PC-3 (cell line): ENCODE results near the gene PDXK. TPM values are rescaled to one million over a fixed set of nuclear protein-coding genes. Genes with fewer than 3 reads are reported as not detected.

Experiments used
- ATAC-seq: fragments of 200-7000 bp; cut with Tn5 transposase; 2 replicates; pipeline ENCODE4 v1.9.1; 2020; ENCODE audit warnings: mild to moderate bottlenecking, moderate library complexity
- BruUV-seq: library from RNA; stranded (reverse); fragments of 400-500 nt; replicated peaks from 2 replicates; lab custom pipeline; 2021; lab: Mats Ljungman, UMichigan
- CTCF ChIA-PET: fragments of 300-600 bp; sonication (Branson Sonifier 250); formaldehyde crosslinking; loops from one replicate; lab custom pipeline; 2022; ENCODE audit warnings: antibody characterized with exemption; lab: Charles Lee
- POLR2A ChIA-PET: fragments of 300-600 bp; sonication (Branson Sonifier 250); formaldehyde crosslinking; loops from one replicate; lab custom pipeline; 2022; ENCODE audit warnings: antibody characterized with exemption; ENCODE audit not compliant: unreplicated experiment; lab: Charles Lee
- DNase-seq: peaks from one replicate; pipeline ENCODE4 v3.0.0-alpha.2; 2015
- H2AFZ ChIP-seq: fragments of 300-600 bp; sonication (generic); 2 replicates; pipeline ENCODE4 v1.6.0; 2016; ENCODE audit warnings: antibody characterized with exemption, low read length
- H3F3A ChIP-seq: fragments of 300-600 bp; sonication (generic); one replicate; pipeline ENCODE4 v1.6.0; 2017; ENCODE audit warnings: antibody characterized with exemption, low read length, control low read depth, mild to moderate bottlenecking; ENCODE audit not compliant: unreplicated experiment
- H3K27ac ChIP-seq: fragments of 300-600 bp; sonication (generic); 2 replicates; pipeline ENCODE4 v1.5.1; 2016; ENCODE audit warnings: mild to moderate bottlenecking, low read length
- H3K27me3 ChIP-seq: fragments of 300-600 bp; sonication (generic); 2 replicates; pipeline ENCODE4 v1.6.1; 2016; ENCODE audit warnings: low read length, mixed read lengths
- H3K36me3 ChIP-seq: fragments of 300-600 bp; sonication (generic); 2 replicates; pipeline ENCODE4 v1.6.1; 2016; ENCODE audit warnings: low read depth, mixed run types, low read length, mixed read lengths
- H3K4me1 ChIP-seq: fragments of 300-600 bp; sonication (generic); 2 replicates; pipeline ENCODE4 v1.5.1; 2016; ENCODE audit warnings: low read length; ENCODE audit not compliant: insufficient read depth
- H3K4me2 ChIP-seq: fragments of 300-600 bp; sonication (generic); 2 replicates; pipeline ENCODE4 v1.6.0; 2016; ENCODE audit warnings: low read length
- H3K4me3 ChIP-seq: fragments of 300-600 bp; sonication (generic); 2 replicates; pipeline ENCODE4 v1.5.1; 2016; ENCODE audit warnings: mild to moderate bottlenecking, low read length, mixed read lengths
- H3K79me2 ChIP-seq: fragments of 300-600 bp; sonication (generic); 2 replicates; pipeline ENCODE4 v1.6.1; 2017; ENCODE audit warnings: low read length, mixed read lengths
- H3K9ac ChIP-seq: fragments of 300-600 bp; sonication (generic); 2 replicates; pipeline ENCODE4 v1.6.0; 2016; ENCODE audit warnings: mild to moderate bottlenecking, low read length
- H3K9me2 ChIP-seq: fragments of 300-600 bp; sonication (generic); replicated peaks from 2 replicates; pipeline ENCODE4 v1.6.1; 2016; ENCODE audit warnings: mixed run types, low read length, mixed read lengths
- H3K9me3 ChIP-seq: fragments of 300-600 bp; sonication (generic); 2 replicates; pipeline ENCODE4 v1.6.1; 2016; ENCODE audit warnings: low read length, mixed read lengths
- H4K20me1 ChIP-seq: fragments of 300-600 bp; sonication (generic); 2 replicates; pipeline ENCODE4 v1.6.1; 2016; ENCODE audit warnings: low read length, mixed read lengths
- CTCF ChIP-seq: fragments of 300-600 bp; sonication (generic); conservative IDR thresholded peaks from 2 replicates; pipeline ENCODE4 v1.5.1; 2017; ENCODE audit warnings: antibody characterized with exemption, low read depth, mild to moderate bottlenecking, low read length
- EZH2 ChIP-seq: fragments of 300-600 bp; sonication (generic); IDR thresholded peaks from one replicate; pipeline ENCODE4 v1.6.1; 2017; ENCODE audit warnings: antibody characterized with exemption, mild to moderate bottlenecking, low read length; ENCODE audit not compliant: unreplicated experiment
- EZH2phosphoT487 ChIP-seq: fragments of 300-600 bp; sonication (generic); IDR thresholded peaks from 2 replicates; pipeline ENCODE4 v1.6.1; 2018; ENCODE audit warnings: mild to moderate bottlenecking, antibody characterized with exemption, low read length, borderline replicate concordance
- intact Hi-C: fragments of 100-400 bp; cut with micrococcal nuclease; formaldehyde crosslinking; loops from 2 replicates; pipeline ENCODE4 v1.9.0; 2023
- total RNA-seq: library from RNA; depleted of rRNA; stranded (reverse); fragments of >200 nt; gene quantifications from 2 replicates; pipeline ENCODE4 v1.2.3, GENCODE V29; 2014

Gene PDXK
- total RNA-seq, 1 experiment from 2014 or later = 464 TPM

GRCh38 chr21:43799301-43799840, 80.4 kb downstream of the PDXK start:
- no peaks in the 10 kb centered on the region for H3K4me1 ChIP-seq
- H3K4me3 ChIP-seq = no peak overlapping the region
- no peaks in the 10 kb centered on the region for H3K27me3 ChIP-seq
- no peaks in the 10 kb centered on the region for H3F3A ChIP-seq
- ATAC-seq (no peak), DNase-seq (no peak)
- no peak overlapping the region for H2AFZ ChIP-seq
- no peak overlapping the region for H3K4me2 ChIP-seq
- POLR2A ChIA-PET = no interaction called here
- H3K79me2 ChIP-seq = peaks cover 20% of the 10 kb centered on the region; the same call in 1 of the 2 replicates
- no TSS peak for BruUV-seq
- H3K36me3 ChIP-seq = peaks cover 85% of the 10 kb centered on the region
- intact Hi-C loops = no loop called here
- no peaks in the 10 kb centered on the region for H3K9me2 ChIP-seq
- H4K20me1 ChIP-seq = peaks cover 15% of the 10 kb centered on the region; the same call in 1 of the 2 replicates
- TF ChIP-seq CTCF (no peak), EZH2phosphoT487 (no peak), EZH2 (no peak)
- CTCF ChIA-PET = no interaction called here
- no peak overlapping the region for H3K9ac ChIP-seq
- H3K9me3 ChIP-seq = no peaks in the 10 kb centered on the region
- H3K27ac ChIP-seq = no peak overlapping the region

- H3K27me3 ChIP-seq = no peaks in the 10 kb centered on the region
- H2AFZ ChIP-seq = no peak overlapping the region
- no peaks in the 10 kb centered on the region for H3K9me2 ChIP-seq
- no peak overlapping the region for H3K9ac ChIP-seq
- no TSS peak for BruUV-seq
- TF ChIP-seq EZH2 (no peak), EZH2phosphoT487 (no peak), CTCF (no peak)
- no peaks in the 10 kb centered on the region for H3K4me1 ChIP-seq
- DNase-seq (no peak), ATAC-seq (no peak)
- H3F3A ChIP-seq = no peaks in the 10 kb centered on the region
- H3K4me2 ChIP-seq = no peak overlapping the region
- POLR2A ChIA-PET = no interaction called here
- H3K36me3 ChIP-seq = peaks cover 79% of the 10 kb centered on the region
- H4K20me1 ChIP-seq = peaks cover 11% of the 10 kb centered on the region; the same call in 1 of the 2 replicates
- H3K79me2 ChIP-seq = peaks cover 12% of the 10 kb centered on the region; the same call in 1 of the 2 replicates
- no peaks in the 10 kb centered on the region for H3K9me3 ChIP-seq
- intact Hi-C loops = no loop called here
- H3K4me3 ChIP-seq = no peak overlapping the region
- no peak overlapping the region for H3K27ac ChIP-seq
- CTCF ChIA-PET = no interaction called here
These were observed 81.2 kb downstream of the PDXK start for GRCh38 chr21:43800124-43800523.

GRCh38 chr21:43800566-43800965, 81.6 kb downstream of the PDXK start:
- peaks cover 74% of the 10 kb centered on the region for H3K36me3 ChIP-seq
- DNase-seq (no peak), ATAC-seq (no peak)
- H3K4me1 ChIP-seq = no peaks in the 10 kb centered on the region
- H3K4me2 ChIP-seq = no peak overlapping the region
- no peaks in the 10 kb centered on the region for H3F3A ChIP-seq
- H3K27ac ChIP-seq = no peak overlapping the region
- H2AFZ ChIP-seq = no peak overlapping the region
- POLR2A ChIA-PET = no interaction called here
- H3K79me2 ChIP-seq = peaks cover 8% of the 10 kb centered on the region; the same call in 1 of the 2 replicates
- CTCF ChIA-PET = no interaction called here
- no peaks in the 10 kb centered on the region for H3K9me3 ChIP-seq
- H4K20me1 ChIP-seq = 0 out of 2 replicates have a peak, but pooled peaks cover 7% of the 10 kb centered on the region
- no peaks in the 10 kb centered on the region for H3K9me2 ChIP-seq
- intact Hi-C loops = no loop called here
- no peak overlapping the region for H3K9ac ChIP-seq
- BruUV-seq = no TSS peak
- TF ChIP-seq CTCF (no peak), EZH2 (no peak), EZH2phosphoT487 (no peak)
- H3K4me3 ChIP-seq = no peak overlapping the region
- no peaks in the 10 kb centered on the region for H3K27me3 ChIP-seq
